Activated T-cell treated with anti-CD3 and anti-CD28 coated beads, Interleukin-2, amount 50 U/mL, for 24 hours (primary cell): ENCODE results near the gene SHISA4.

ENCODE experiments used
- DNase-seq: peaks from one replicate; pipeline ENCODE4 v3.0.0-alpha.2; 2020
- H3K27ac Mint-ChIP-seq: 2 replicates; pipeline ENCODE4 v1.8.0; 2020; ENCODE audit warnings: mild to moderate bottlenecking, mixed read lengths
- H3K27me3 Mint-ChIP-seq: 2 replicates; pipeline ENCODE4 v1.8.0; 2020; ENCODE audit warnings: mixed read lengths
- H3K36me3 Mint-ChIP-seq: 2 replicates; pipeline ENCODE4 v1.8.0; 2020; ENCODE audit warnings: low read depth, mixed read lengths
- H3K4me1 Mint-ChIP-seq: 2 replicates; pipeline ENCODE4 v1.8.0; 2020; ENCODE audit warnings: low read depth, mixed read lengths
- H3K4me3 Mint-ChIP-seq: 2 replicates; pipeline ENCODE4 v1.8.0; 2020; ENCODE audit warnings: mild to moderate bottlenecking, moderate library complexity, mixed read lengths
- H3K9me3 Mint-ChIP-seq: 2 replicates; pipeline ENCODE4 v1.8.0; 2020; ENCODE audit warnings: mixed read lengths

The SHISA4 gene

DNA sequence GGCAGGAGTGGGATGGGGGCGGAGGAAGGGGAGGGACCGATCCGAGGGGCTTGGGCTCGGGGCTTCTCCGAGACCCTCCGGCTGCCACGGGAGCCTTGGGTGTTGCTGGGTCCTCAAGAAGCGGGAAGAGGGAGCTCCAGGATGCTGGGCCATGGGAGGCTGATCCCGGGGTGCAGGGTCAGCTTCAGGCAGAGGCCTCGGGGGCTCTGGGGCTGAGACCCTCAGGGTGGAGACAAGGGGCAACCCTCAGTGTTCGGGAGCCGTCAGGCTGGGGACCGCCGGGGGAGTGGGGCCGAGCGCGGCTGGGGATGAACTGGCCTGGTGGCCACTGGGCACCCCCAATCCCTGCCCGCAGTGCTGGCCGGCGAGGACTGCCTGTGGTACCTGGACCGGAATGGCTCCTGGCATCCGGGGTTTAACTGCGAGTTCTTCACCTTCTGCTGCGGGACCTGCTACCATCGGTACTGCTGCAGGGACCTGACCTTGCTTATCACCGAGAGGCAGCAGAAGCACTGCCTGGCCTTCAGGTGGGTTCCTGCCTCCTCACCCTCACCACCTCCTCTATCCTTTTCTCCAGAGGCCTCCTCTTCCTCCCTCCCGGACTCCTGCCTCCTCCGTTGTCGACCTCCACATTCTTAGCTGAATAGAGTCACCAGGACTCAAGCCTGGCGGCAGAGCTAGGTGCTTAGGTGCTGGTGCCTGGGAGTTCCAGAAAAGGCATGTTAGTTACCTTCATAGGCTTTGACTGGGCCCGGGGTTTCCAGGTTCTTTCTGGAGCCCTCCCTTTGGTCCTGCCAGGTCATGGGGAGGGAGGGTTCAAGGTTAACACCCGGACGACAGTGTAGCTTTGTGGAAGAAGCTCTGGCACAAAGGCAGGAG is 631 bp downstream of the SHISA4 start:
- Mint-ChIP-seq H3K4me1 (peaks cover 3% of the 10 kb centered on the region), H3K27ac (no peak overlapping the region), H3K27me3 (peaks cover 60% of the 10 kb centered on the region), H3K4me3 (peak overlapping the region; percentile 55), H3K9me3 (no peaks in the 10 kb centered on the region), H3K36me3 (no peaks in the 10 kb centered on the region)
- DNase-seq: no peak

DNA sequence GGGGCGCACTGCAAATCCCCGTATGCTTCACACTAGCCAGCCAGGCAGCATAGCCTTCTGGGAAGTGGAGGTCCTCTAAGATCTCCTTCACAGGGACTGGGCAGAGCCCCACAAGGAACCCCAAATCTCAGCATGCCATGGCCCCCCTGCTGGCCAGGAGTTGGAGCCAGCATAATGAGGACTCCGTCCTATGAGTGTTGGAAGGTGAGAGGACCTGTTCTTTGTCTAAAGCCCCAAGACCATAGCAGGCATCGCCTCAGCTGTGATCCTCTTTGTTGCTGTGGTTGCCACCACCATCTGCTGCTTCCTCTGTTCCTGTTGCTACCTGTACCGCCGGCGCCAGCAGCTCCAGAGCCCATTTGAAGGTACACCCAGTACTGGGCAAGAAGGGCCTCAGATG is 1.5 kb downstream of the SHISA4 start:
- Mint-ChIP-seq H3K9me3 (no peaks in the 10 kb centered on the region), H3K36me3 (no peaks in the 10 kb centered on the region), H3K27me3 (peaks cover 64% of the 10 kb centered on the region), H3K4me3 (no peak overlapping the region), H3K27ac (no peak overlapping the region), H3K4me1 (peaks cover 3% of the 10 kb centered on the region)
- DNase-seq: no peak

DNA sequence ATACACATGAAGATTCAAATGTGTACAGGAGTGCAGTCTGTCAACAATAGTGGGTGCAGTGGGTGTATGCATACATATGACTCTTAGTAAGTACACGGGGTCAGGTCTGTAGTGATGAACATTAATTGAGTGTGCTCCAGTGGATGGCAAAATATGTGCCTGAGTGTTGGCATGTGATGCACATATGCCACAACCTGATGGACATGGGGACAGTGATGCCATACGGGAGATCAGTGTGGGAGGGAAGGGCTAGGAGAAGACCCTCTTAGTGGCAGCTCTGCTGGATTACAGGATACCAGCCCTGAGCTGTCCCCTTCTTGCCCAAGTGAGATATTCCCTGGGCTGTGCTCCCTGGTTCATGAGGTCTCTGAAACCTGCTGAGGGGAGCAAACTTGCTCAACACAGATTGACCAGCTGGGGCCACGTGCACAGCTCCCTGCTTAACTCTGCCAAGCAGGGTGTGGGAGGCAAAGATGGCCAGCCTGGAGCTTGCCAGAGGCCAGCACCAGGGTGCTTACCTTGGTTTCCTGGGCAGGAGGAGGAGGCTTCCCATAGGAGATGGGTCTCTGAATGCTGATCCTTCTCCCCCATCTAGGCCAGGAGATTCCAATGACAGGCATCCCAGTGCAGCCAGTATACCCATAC is 2.2 kb downstream of the SHISA4 start:
- Mint-ChIP-seq H3K27ac (no peak overlapping the region), H3K9me3 (no peaks in the 10 kb centered on the region), H3K36me3 (no peaks in the 10 kb centered on the region), H3K4me3 (no peak overlapping the region), H3K4me1 (peaks cover 4% of the 10 kb centered on the region), H3K27me3 (peaks cover 64% of the 10 kb centered on the region)
- DNase-seq: no peak

DNA sequence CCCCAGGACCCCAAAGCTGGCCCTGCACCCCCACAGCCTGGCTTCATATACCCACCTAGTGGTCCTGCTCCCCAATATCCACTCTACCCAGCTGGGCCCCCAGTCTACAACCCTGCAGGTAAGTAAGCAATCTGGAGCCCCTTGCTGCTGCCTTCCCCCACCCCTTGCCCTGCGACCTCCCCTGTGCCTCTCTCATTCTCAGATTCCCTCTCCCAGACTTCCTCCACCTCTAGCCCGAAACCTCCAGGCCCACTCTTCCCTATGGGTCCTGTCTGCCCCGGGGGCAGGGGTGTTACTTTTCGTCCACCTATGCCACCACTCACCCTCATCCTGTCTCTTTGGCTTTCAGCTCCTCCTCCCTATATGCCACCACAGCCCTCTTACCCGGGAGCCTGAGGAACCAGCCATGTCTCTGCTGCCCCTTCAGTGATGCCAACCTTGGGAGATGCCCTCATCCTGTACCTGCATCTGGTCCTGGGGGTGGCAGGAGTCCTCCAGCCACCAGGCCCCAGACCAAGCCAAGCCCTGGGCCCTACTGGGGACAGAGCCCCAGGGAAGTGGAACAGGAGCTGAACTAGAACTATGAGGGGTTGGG is 2.9 kb downstream of the SHISA4 start:
- Mint-ChIP-seq H3K27ac (no peak overlapping the region), H3K36me3 (no peaks in the 10 kb centered on the region), H3K4me3 (no peak overlapping the region), H3K9me3 (no peaks in the 10 kb centered on the region), H3K27me3 (peaks cover 63% of the 10 kb centered on the region), H3K4me1 (peaks cover 10% of the 10 kb centered on the region)
- DNase-seq: no peak

GRCh38 chr1:201892211-201892610 is 3.5 kb downstream of the SHISA4 start:
- peaks cover 11% of the 10 kb centered on the region for H3K4me1 Mint-ChIP-seq
- no peak overlapping the region for H3K27ac Mint-ChIP-seq
- H3K36me3 Mint-ChIP-seq: no peaks in the 10 kb centered on the region
- H3K4me3 Mint-ChIP-seq: no peak overlapping the region
- no peaks in the 10 kb centered on the region for H3K9me3 Mint-ChIP-seq
- DNase-seq: no peak
- H3K27me3 Mint-ChIP-seq: peaks cover 56% of the 10 kb centered on the region

DNA sequence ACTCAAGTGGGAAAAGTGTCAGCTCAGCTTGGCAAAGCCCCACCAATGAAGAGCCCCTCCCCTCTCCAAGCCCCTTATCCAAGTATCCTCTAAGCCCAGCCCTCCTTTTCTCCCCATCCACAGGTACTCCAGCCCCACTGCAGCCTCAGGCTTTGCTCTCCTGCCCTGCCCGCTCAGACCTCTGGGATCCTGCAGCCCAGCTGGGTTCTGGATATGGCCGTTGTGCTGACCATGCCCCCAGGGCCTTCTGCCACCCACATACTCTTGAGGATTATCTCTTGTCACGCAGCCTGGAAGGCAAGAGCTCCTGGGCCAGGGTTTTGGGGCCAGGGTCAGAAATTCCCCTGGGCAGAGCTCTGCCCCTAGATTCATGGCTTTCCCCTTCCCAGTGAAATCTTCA is 4.7 kb downstream of the SHISA4 start:
- no peak overlapping the region for H3K4me3 Mint-ChIP-seq
- H3K36me3 Mint-ChIP-seq: no peaks in the 10 kb centered on the region
- no peak for DNase-seq
- H3K4me1 Mint-ChIP-seq: peaks cover 11% of the 10 kb centered on the region
- peaks cover 45% of the 10 kb centered on the region for H3K27me3 Mint-ChIP-seq
- H3K9me3 Mint-ChIP-seq: no peaks in the 10 kb centered on the region
- no peak overlapping the region for H3K27ac Mint-ChIP-seq

DNA sequence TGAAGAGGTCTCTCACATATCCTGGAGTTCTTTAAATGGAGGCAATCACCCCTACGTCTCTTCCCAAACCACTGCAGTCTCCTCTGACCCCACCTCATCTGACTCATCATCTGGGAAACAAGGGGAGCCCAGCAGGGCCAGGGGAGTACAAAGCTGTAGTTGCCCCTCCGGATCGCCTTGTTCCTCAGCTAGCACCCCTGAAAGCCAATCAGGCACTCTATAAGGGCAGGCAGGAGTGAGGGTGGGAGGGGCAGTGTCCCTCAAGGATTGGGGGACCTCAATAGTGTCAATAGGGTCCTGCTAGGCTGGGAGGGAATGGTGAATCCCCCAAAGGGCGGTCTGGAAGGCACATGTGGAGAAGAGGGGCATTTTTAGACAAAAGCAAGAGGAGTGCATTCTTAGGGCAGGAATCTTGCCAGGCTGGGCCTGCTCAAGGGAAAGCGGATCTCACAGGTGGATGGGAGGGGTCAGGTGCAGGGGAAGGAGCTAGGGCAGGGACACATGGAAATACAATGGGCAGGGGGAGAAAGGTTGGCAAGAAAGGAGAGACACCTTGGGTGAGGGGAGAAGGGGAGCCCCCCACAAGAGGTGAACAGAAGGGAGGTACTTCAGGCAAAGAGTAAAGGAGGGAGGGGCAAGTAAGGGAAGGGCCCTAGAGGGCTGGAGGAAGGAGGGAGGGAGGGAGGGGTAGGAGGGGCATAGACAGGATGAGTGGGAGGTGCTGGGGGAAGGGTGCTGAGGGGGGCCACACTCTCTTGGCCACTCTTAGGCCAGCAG is 5.8 kb downstream of the SHISA4 start:
- H3K36me3 Mint-ChIP-seq: no peaks in the 10 kb centered on the region
- no peak for DNase-seq
- H3K4me1 Mint-ChIP-seq: peaks cover 9% of the 10 kb centered on the region
- H3K9me3 Mint-ChIP-seq: no peaks in the 10 kb centered on the region
- H3K27ac Mint-ChIP-seq: no peak overlapping the region
- peaks cover 42% of the 10 kb centered on the region for H3K27me3 Mint-ChIP-seq
- no peak overlapping the region for H3K4me3 Mint-ChIP-seq

GRCh38 chr1:201895120-201895665 is 6.5 kb downstream of the SHISA4 start:
- Mint-ChIP-seq H3K9me3 (no peaks in the 10 kb centered on the region), H3K27me3 (peaks cover 37% of the 10 kb centered on the region), H3K4me3 (no peak overlapping the region), H3K27ac (no peak overlapping the region), H3K36me3 (no peaks in the 10 kb centered on the region), H3K4me1 (peaks cover 8% of the 10 kb centered on the region)
- DNase-seq: no peak

DNA sequence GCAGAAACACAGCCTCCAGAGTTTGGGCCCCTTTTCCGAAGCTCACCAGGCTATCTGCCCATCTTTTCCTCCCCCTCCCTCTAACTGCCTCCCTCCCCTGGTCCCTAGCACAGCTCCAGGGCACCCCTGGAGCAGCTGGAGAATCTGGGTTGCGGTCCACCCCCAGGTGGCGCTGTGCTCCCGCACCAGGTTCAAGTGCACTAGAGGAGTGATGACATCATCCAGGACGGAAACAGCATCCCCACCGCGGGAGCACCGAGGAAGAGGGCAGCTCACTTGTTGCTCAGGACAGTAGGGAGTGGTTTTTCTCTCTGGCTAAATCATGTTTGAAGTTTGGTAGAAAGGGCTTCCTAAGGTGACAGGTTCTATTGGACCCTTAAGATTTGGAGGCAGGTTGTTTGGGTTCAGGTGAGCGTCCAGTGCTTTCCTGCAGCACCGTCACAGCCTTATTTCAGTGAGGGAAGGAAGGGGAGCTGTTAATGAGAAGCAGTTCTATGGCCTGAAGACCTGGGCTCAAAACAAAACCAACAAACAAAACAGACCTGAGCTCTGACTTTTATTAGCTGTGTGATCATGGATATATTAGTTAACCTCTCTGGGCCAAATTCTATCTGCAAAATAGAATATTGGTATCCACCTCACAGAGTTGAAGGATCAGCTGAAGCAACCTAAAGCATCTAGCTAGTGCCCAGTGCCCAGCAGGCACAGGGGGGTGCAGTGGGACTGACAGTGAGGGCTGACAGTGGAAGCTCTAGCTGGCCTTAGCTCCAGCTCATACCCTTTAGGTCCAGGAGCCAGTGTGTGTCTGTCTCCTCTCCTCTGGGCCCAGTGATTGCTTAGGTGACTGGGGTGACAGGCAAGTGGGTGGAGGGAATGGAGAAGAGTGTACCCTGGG is 7.5 kb downstream of the SHISA4 start:
- no peaks in the 10 kb centered on the region for H3K9me3 Mint-ChIP-seq
- peak; percentile 87 for DNase-seq
- H3K4me3 Mint-ChIP-seq: peak overlapping the region; percentile 52
- H3K27ac Mint-ChIP-seq: peak overlapping the region; percentile 47
- no peaks in the 10 kb centered on the region for H3K36me3 Mint-ChIP-seq
- peaks cover 8% of the 10 kb centered on the region for H3K4me1 Mint-ChIP-seq
- peaks cover 30% of the 10 kb centered on the region for H3K27me3 Mint-ChIP-seq

DNA sequence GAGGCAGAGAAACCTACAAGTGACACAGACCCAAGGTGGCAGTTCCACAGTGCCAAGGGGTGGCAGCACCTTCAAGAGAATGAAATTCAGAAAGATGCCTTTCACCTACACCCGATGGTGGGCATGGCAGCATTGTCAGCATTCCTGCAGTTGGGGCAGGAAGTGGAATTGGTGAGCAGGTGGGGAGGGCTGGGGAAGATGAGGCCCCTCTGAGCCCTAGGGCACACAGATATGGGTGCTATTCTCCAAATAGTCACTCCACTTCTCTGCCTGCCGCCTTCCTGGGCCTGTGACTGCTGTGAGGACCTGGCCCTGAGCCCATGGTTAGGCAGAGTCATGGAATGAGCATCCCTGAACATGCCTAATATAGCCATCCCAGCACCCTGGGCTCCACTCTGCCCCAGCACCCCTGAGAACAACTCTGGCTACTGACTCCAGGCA is 8.3 kb downstream of the SHISA4 start:
- Mint-ChIP-seq H3K9me3 (no peaks in the 10 kb centered on the region), H3K27ac (no peak overlapping the region), H3K36me3 (no peaks in the 10 kb centered on the region), H3K27me3 (peaks cover 22% of the 10 kb centered on the region), H3K4me1 (peaks cover 8% of the 10 kb centered on the region), H3K4me3 (no peak overlapping the region)
- no peak for DNase-seq

- H3K27ac Mint-ChIP-seq: no peak overlapping the region
- peaks cover 14% of the 10 kb centered on the region for H3K27me3 Mint-ChIP-seq
- peaks cover 8% of the 10 kb centered on the region for H3K4me1 Mint-ChIP-seq
- DNase-seq: no peak
- no peaks in the 10 kb centered on the region for H3K9me3 Mint-ChIP-seq
- H3K4me3 Mint-ChIP-seq: no peak overlapping the region
- no peaks in the 10 kb centered on the region for H3K36me3 Mint-ChIP-seq
Measured at GRCh38 chr1:201898240-201898894, 9.7 kb downstream of the SHISA4 start.

GRCh38 chr1:201898992-201899391 is 10.3 kb downstream of the SHISA4 start:
- H3K9me3 Mint-ChIP-seq: no peaks in the 10 kb centered on the region
- H3K4me1 Mint-ChIP-seq: peaks cover 8% of the 10 kb centered on the region
- no peak for DNase-seq
- no peak overlapping the region for H3K27ac Mint-ChIP-seq
- H3K27me3 Mint-ChIP-seq: peaks cover 8% of the 10 kb centered on the region
- H3K36me3 Mint-ChIP-seq: no peaks in the 10 kb centered on the region
- H3K4me3 Mint-ChIP-seq: no peak overlapping the region
